OCI-LY7 (cell line): Measurements from ENCODE around the gene CCDC91. TPM values are rescaled to one million over a fixed set of nuclear protein-coding genes. Genes with fewer than 3 reads are reported as not detected.

Source experiments
- BruUV-seq: library from RNA; stranded (reverse); fragments of 400-500 nt; replicated peaks from 2 replicates; lab custom pipeline; 2021; lab: Mats Ljungman, UMichigan
- CTCF ChIA-PET: fragments of 300-600 bp; sonication (Branson Sonifier 250); formaldehyde crosslinking; loops from one replicate; lab custom pipeline; 2022; ENCODE audit warnings: antibody characterized with exemption; ENCODE audit not compliant: unreplicated experiment; lab: Charles Lee
- POLR2A ChIA-PET: fragments of 300-600 bp; sonication (Branson Sonifier 250); formaldehyde crosslinking; loops from one replicate; lab custom pipeline; 2022; ENCODE audit warnings: antibody characterized with exemption; lab: Charles Lee
- DNase-seq: peaks from one replicate; pipeline ENCODE4 v3.0.0-alpha.2; 2015; ENCODE audit warnings: low spot score
- H2AFZ ChIP-seq: fragments of 200-600 bp; sonication (generic), shearing (Covaris generic); 2 replicates; pipeline ENCODE4 v1.6.1; 2014; ENCODE audit warnings: mild to moderate bottlenecking, antibody characterized with exemption, low read length, moderate library complexity
- H3K27ac ChIP-seq: fragments of 200-600 bp; sonication (generic); 2 replicates; pipeline ENCODE4 v1.5.1; 2014; ENCODE audit warnings: mixed run types, low read depth, mild to moderate bottlenecking, moderate library complexity, low read length, inconsistent platforms; ENCODE audit not compliant: poor library complexity, severe bottlenecking
- H3K36me3 ChIP-seq: fragments of 200-600 bp; sonication (generic); 2 replicates; pipeline ENCODE4 v1.6.1; 2014; ENCODE audit warnings: mild to moderate bottlenecking, antibody characterized with exemption, low read length, moderate library complexity, mixed read lengths; ENCODE audit not compliant: insufficient read depth
- H3K4me1 ChIP-seq: fragments of 200-600 bp; sonication (generic); 2 replicates; pipeline ENCODE4 v1.5.1; 2014; ENCODE audit warnings: mild to moderate bottlenecking, low read length; ENCODE audit not compliant: insufficient read depth, poor library complexity, severe bottlenecking
- H3K4me2 ChIP-seq: fragments of 200-600 bp; sonication (generic); 2 replicates; pipeline ENCODE4 v1.6.1; 2014; ENCODE audit warnings: mild to moderate bottlenecking, low read length
- H3K4me3 ChIP-seq: fragments of 200-600 bp; sonication (generic); 2 replicates; pipeline ENCODE4 v1.5.1; 2014; ENCODE audit warnings: mild to moderate bottlenecking, low read depth, low read length; ENCODE audit not compliant: poor library complexity, severe bottlenecking
- H3K79me2 ChIP-seq: fragments of 200-600 bp; sonication (generic); 2 replicates; pipeline ENCODE4 v1.6.1; 2016; ENCODE audit warnings: low read depth, mild to moderate bottlenecking, low read length, moderate library complexity, mixed read lengths; ENCODE audit not compliant: insufficient read depth
- H3K9me2 ChIP-seq: fragments of 200-600 bp; sonication (generic); 2 replicates; pipeline ENCODE4 v1.6.1; 2016; ENCODE audit warnings: mild to moderate bottlenecking, low read length, mixed read lengths; ENCODE audit not compliant: insufficient read depth
- H3K9me3 ChIP-seq: fragments of 200-600 bp; sonication (generic); 2 replicates; pipeline ENCODE4 v1.6.1; 2014; ENCODE audit warnings: mild to moderate bottlenecking, mixed run types, low read length, mixed read lengths
- H4K20me1 ChIP-seq: fragments of 200-600 bp; sonication (generic); 2 replicates; pipeline ENCODE4 v1.6.1; 2014; ENCODE audit warnings: mild to moderate bottlenecking, antibody characterized with exemption, low read length, moderate library complexity, mixed read lengths; ENCODE audit not compliant: insufficient read depth
- EZH2phosphoT487 ChIP-seq: fragments of 200-600 bp; sonication (generic); IDR thresholded peaks from 2 replicates; pipeline ENCODE4 v1.6.1; 2018; ENCODE audit warnings: low read depth, borderline replicate concordance, mild to moderate bottlenecking, mixed run types, antibody characterized with exemption, low read length, moderate library complexity, mixed read lengths
- intact Hi-C: fragments of 100-400 bp; cut with micrococcal nuclease; formaldehyde crosslinking; loops from one replicate; pipeline ENCODE4 v1.10.0; 2022; ENCODE audit not compliant: unreplicated experiment
- total RNA-seq, 2 experiments: library from RNA; depleted of rRNA in 1 of 2; stranded (reverse); fragments of >200 nt in 1 of 2; shearing (Covaris generic) in 1 of 2; gene quantifications; 2 replicates each; pipeline ENCODE4 v1.2.3, GENCODE V29; 2014 to 2022
- TF ChIP-seq, protein P1 (sequence below): fragments of 200-600 bp; sonication (generic); conservative IDR thresholded peaks from 2 replicates; pipeline ENCODE4 v1.5.1; 2014; ENCODE audit warnings: mild to moderate bottlenecking, antibody characterized with exemption, low read length, moderate library complexity, mixed read lengths

Gene CCDC91
- total RNA-seq, 2 experiments from 2014 or later = 15.8 to 23.8 TPM

DNA sequence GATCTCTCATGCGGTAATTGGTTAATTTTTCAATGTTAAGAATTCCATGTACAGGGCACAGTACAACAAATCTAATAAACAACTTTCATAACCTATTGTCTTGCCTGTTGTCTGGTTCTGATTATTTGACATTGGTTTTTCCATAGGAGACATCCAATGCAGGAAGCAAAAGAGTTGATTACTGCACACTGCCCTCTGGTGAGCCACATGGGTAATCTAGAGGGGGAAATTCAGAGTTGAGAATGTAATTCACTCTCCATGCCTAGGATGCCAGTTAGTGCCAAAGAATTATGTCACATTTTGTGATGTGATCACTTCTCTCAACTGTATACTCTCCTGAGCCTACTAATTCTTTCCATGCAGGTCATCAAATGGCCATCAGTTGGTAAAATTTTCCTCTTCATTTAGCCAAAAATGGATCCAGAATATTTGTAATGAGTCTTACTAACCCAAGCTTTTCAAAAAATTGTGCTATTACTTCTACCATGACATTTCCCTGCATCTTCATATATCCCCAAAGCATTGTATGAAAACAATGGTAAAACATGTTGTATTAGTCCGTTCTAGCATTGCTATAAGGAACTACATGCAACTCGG is 17.7 kb upstream of the CCDC91 start:
- H3K9me2 ChIP-seq = no peaks in the 10 kb centered on the region
- peak; percentile 13 for DNase-seq
- no peak overlapping the region for H3K27ac ChIP-seq
- no peaks in the 10 kb centered on the region for H3K79me2 ChIP-seq
- no peak for TF ChIP-seq EZH2phosphoT487
- TF ChIP-seq, protein P1, sequence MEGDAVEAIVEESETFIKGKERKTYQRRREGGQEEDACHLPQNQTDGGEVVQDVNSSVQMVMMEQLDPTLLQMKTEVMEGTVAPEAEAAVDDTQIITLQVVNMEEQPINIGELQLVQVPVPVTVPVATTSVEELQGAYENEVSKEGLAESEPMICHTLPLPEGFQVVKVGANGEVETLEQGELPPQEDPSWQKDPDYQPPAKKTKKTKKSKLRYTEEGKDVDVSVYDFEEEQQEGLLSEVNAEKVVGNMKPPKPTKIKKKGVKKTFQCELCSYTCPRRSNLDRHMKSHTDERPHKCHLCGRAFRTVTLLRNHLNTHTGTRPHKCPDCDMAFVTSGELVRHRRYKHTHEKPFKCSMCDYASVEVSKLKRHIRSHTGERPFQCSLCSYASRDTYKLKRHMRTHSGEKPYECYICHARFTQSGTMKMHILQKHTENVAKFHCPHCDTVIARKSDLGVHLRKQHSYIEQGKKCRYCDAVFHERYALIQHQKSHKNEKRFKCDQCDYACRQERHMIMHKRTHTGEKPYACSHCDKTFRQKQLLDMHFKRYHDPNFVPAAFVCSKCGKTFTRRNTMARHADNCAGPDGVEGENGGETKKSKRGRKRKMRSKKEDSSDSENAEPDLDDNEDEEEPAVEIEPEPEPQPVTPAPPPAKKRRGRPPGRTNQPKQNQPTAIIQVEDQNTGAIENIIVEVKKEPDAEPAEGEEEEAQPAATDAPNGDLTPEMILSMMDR = peak; percentile 71
- ChIA-PET POLR2A (interaction anchor here (1.0 kb wide), 1 partner anchor 17 kb away, joined by 3 read pairs; no protein-coding TSS in a partner anchor), CTCF (no interaction called here)
- H3K4me2 ChIP-seq = no peak overlapping the region
- H3K36me3 ChIP-seq = no peaks in the 10 kb centered on the region
- no peak overlapping the region for H2AFZ ChIP-seq
- no peaks in the 10 kb centered on the region for H3K9me3 ChIP-seq
- H3K4me3 ChIP-seq = no peak overlapping the region
- no peaks in the 10 kb centered on the region for H4K20me1 ChIP-seq
- intact Hi-C loops = no loop called here
- BruUV-seq = no TSS peak
- H3K4me1 ChIP-seq = no peaks in the 10 kb centered on the region

DNA sequence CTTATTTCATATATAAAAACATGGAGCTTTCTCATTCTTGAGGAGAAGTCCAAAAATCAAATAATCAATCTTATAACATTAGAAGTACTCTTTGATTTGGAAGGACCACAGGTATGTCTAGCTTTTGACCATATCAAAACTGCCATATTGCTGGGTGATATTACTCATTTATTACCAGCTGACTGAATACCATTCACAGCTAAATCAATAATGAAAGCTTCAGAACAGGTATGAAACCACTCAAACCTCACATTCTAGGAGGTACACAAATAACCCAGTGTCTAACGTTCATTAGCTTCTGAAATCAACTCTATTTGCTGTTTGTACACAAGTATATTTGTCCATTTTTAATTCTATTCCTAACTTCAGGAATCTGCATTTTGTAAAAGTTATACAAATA is 16.8 kb upstream of the CCDC91 start:
- intact Hi-C loops = no loop called here
- no peaks in the 10 kb centered on the region for H3K79me2 ChIP-seq
- ChIA-PET POLR2A (interaction anchor here (1.0 kb wide), 1 partner anchor 18 kb away, joined by 3 read pairs; no protein-coding TSS in a partner anchor), CTCF (no interaction called here)
- BruUV-seq = no TSS peak
- no peak for TF ChIP-seq EZH2phosphoT487
- TF ChIP-seq, protein P1 = no peak
- no peaks in the 10 kb centered on the region for H3K36me3 ChIP-seq
- no peaks in the 10 kb centered on the region for H3K9me3 ChIP-seq
- H3K4me1 ChIP-seq = no peaks in the 10 kb centered on the region
- H4K20me1 ChIP-seq = no peaks in the 10 kb centered on the region
- no peak overlapping the region for H3K4me3 ChIP-seq
- H3K4me2 ChIP-seq = no peak overlapping the region
- no peak overlapping the region for H3K27ac ChIP-seq
- H3K9me2 ChIP-seq = no peaks in the 10 kb centered on the region
- DNase-seq = no peak
- no peak overlapping the region for H2AFZ ChIP-seq

DNA sequence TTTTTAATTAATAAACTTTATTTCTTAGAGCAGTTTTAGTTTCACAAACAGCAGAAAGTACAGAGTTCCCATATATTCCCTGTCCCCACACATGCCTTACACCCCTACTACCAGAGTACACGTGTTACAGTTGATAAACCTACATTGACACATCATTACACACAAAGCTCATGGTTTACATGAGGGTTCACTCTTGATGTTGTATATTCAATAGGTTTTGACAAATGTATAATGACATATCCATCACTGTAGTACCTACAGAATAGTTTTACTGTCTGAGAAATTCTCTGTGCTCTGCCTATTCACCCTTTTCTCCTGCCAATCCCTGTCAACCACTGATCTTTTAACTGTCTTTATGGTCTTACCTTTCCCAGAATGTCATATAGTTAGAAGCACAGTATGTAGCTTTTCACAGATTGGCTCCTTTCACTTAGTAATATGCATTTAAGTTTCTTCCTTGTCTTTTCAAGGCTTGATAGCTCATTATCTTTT is 15.1 kb upstream of the CCDC91 start:
- no peaks in the 10 kb centered on the region for H3K9me2 ChIP-seq
- no peak overlapping the region for H3K27ac ChIP-seq
- no peak for TF ChIP-seq EZH2phosphoT487
- TF ChIP-seq, protein P1 = no peak
- H3K36me3 ChIP-seq = no peaks in the 10 kb centered on the region
- CTCF ChIA-PET = no interaction called here
- POLR2A ChIA-PET = interaction anchor here (0.7 to 0.8 kb wide), 2 partner anchors 9 to 23 kb away, joined by 3 read pairs; no protein-coding TSS in a partner anchor
- H3K4me2 ChIP-seq = no peak overlapping the region
- H3K4me1 ChIP-seq = no peaks in the 10 kb centered on the region
- H2AFZ ChIP-seq = no peak overlapping the region
- no TSS peak for BruUV-seq
- no peaks in the 10 kb centered on the region for H3K79me2 ChIP-seq
- H4K20me1 ChIP-seq = no peaks in the 10 kb centered on the region
- intact Hi-C loops = no loop called here
- no peak for DNase-seq
- no peaks in the 10 kb centered on the region for H3K9me3 ChIP-seq
- no peak overlapping the region for H3K4me3 ChIP-seq
